Measurements from ENCODE around the gene GNPDA1.
A peak's percentile ranks its signal among the peaks of the same experiment; 100 is the strongest.
"Not testable (repeated sequence)": the region's sequence is repeated elsewhere in the genome, so short reads cannot be mapped to it uniquely, and the experiment has no call there.

The GNPDA1 gene

GRCh38 chr5:142012792-142013388, at the start of gene GNPDA1:
Gene GNPDA1, minus strand, starts transcription at chr5:142013027. Its CDS starts 992 bp downstream, at chr5:142012035.
- DNase-seq (ENCODE audit: low read depth, low spot score) = peak; percentile 36

- no peak for DNase-seq (ENCODE audit: low read depth, low spot score)
Measured at GRCh38 chr5:142059304-142059940, 46.6 kb upstream of the GNPDA1 start.

- no peak for DNase-seq (ENCODE audit: low read depth, low spot score)
Measured at GRCh38 chr5:142057697-142058056, 44.9 kb upstream of the GNPDA1 start.

GRCh38 chr5:142056816-142057696, 44.2 kb upstream of the GNPDA1 start:
- DNase-seq (ENCODE audit: low read depth, low spot score) = no peak

GRCh38 chr5:142055301-142055700, 42.5 kb upstream of the GNPDA1 start:
- DNase-seq (ENCODE audit: low read depth, low spot score) = no peak

GRCh38 chr5:142053426-142054151, 40.8 kb upstream of the GNPDA1 start:
- no peak for DNase-seq (ENCODE audit: low read depth, low spot score)

GRCh38 chr5:142052026-142052425, 39.2 kb upstream of the GNPDA1 start:
- DNase-seq (ENCODE audit: low read depth, low spot score) = not testable (repeated sequence)

GRCh38 chr5:142048272-142048671, 35.4 kb upstream of the GNPDA1 start:
- DNase-seq (ENCODE audit: low read depth, low spot score) = no peak

- no peak for DNase-seq (ENCODE audit: low read depth, low spot score)
Measured at GRCh38 chr5:142046191-142046590, 33.4 kb upstream of the GNPDA1 start.

- not testable (repeated sequence) for DNase-seq (ENCODE audit: low read depth, low spot score)
Measured at GRCh38 chr5:142040881-142041280, 28.1 kb upstream of the GNPDA1 start.

- DNase-seq (ENCODE audit: low read depth, low spot score) = no peak
Measured at GRCh38 chr5:142040285-142040684, 27.5 kb upstream of the GNPDA1 start.

GRCh38 chr5:142038735-142039134, 25.9 kb upstream of the GNPDA1 start:
- no peak for DNase-seq (ENCODE audit: low read depth, low spot score)

GRCh38 chr5:142037599-142037998, 24.8 kb upstream of the GNPDA1 start:
- DNase-seq (ENCODE audit: low read depth, low spot score) = not testable (repeated sequence)

GRCh38 chr5:142036918-142037317, 24.1 kb upstream of the GNPDA1 start:
- DNase-seq (ENCODE audit: low read depth, low spot score) = no peak

- no peak for DNase-seq (ENCODE audit: low read depth, low spot score)
Measured at GRCh38 chr5:142034994-142035393, 22.2 kb upstream of the GNPDA1 start.

- not testable (repeated sequence) for DNase-seq (ENCODE audit: low read depth, low spot score)
Measured at GRCh38 chr5:142033632-142034567, 21.1 kb upstream of the GNPDA1 start.

- no peak for DNase-seq (ENCODE audit: low read depth, low spot score)
Measured at GRCh38 chr5:142032747-142033631, 20.2 kb upstream of the GNPDA1 start.

- no peak for DNase-seq (ENCODE audit: low read depth, low spot score)
Measured at GRCh38 chr5:142032150-142032549, 19.3 kb upstream of the GNPDA1 start.

GRCh38 chr5:142025637-142026036, 12.8 kb upstream of the GNPDA1 start:
- DNase-seq (ENCODE audit: low read depth, low spot score) = no peak
